ENCODE results near the gene TMEM106B.
A peak's percentile ranks its signal among the peaks of the same experiment; 100 is the strongest.

The TMEM106B gene

GRCh38 chr7:12235970-12236369 lies 24.9 kb downstream of the TMEM106B start:
- TF ChIP-seq CTCF (IDR thresholded peaks at IDR 0.05): no peak

GRCh38 chr7:12237007-12237406 lies 25.9 kb downstream of the TMEM106B start:
- TF ChIP-seq CTCF (IDR thresholded peaks at IDR 0.05): no peak

- no peak for TF ChIP-seq CTCF (IDR thresholded peaks at IDR 0.05)
Observed at GRCh38 chr7:12239806-12240205, 28.7 kb downstream of the TMEM106B start.

- peak; percentile 32 for TF ChIP-seq CTCF (IDR thresholded peaks at IDR 0.05)
Observed at GRCh38 chr7:12244129-12244528, 33.0 kb downstream of the TMEM106B start.

- TF ChIP-seq CTCF (IDR thresholded peaks at IDR 0.05): no peak
Observed at GRCh38 chr7:12244694-12245093, 33.6 kb downstream of the TMEM106B start.

- no peak for TF ChIP-seq CTCF (IDR thresholded peaks at IDR 0.05)
Observed at GRCh38 chr7:12249706-12250105, 38.6 kb downstream of the TMEM106B start.

GRCh38 chr7:12250232-12250631 lies 39.1 kb downstream of the TMEM106B start:
- no peak for TF ChIP-seq CTCF (IDR thresholded peaks at IDR 0.05)

GRCh38 chr7:12256090-12256489 lies 45.0 kb downstream of the TMEM106B start:
- no peak for TF ChIP-seq CTCF (IDR thresholded peaks at IDR 0.05)
